Limb (tissue), 2 donors: Measurements from ENCODE around the gene CYB561A3.

Experiments used
- DNase-seq, 2 donors: peaks; one replicate each; pipeline ENCODE4 v3.0.0-alpha.2; 2016; ENCODE audit errors: extremely low spot score in 2 of 2

CYB561A3 gene

DNA sequence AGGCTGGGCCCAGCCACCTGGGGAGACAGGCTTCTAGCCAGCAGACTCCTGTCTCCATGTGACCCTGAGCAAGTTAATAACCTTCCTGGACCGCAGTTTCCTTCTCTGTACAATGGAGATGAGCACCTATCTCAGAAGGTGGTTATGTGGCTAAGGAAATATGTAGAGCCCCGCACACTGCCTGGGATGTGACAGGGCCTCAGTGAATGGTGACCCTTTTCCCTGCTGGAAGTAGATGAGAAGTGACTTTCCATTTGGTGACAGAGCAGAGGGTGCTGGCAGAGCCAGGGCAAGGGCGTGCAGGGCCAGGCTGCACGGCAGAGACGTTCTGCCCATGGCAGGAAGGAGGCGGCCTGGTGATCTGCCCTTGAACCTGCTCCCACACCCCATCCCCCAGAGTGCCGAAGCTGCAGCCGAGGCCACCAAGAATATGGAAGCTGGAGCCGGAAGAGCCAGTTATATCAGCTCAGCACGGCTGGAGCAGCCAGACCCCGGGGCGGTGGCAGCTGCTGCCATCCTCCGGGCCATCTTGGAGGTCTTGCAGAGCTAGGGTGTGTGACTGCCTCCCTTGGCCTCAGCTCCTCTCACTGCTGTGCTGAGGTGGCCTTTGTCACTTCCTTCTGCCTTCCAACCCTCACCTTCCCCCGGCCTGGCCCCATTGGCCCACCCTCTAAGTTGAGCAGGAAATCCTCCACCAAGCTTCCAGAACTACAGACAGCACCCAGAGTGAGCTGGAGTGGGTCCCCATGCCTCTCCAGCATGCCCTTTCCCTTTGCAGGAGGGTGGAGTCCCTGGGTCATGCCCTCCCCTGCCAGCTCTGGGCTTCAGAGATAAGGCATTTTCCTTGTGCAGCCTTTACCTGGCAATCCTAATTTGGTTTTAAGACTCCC is 15.5 kb downstream of the CYB561A3 start:
- DNase-seq = no peak

- peak in 1 of 2 donors; percentile 50 for DNase-seq
Observed at GRCh38 chr11:61345170-61345610, 16.5 kb downstream of the CYB561A3 start.

GRCh38 chr11:61343792-61344745 is 17.6 kb downstream of the CYB561A3 start:
- DNase-seq = no peak

- no peak for DNase-seq
Observed at GRCh38 chr11:61342207-61342803, 19.4 kb downstream of the CYB561A3 start.

GRCh38 chr11:61341706-61342105 is 20.0 kb downstream of the CYB561A3 start:
- DNase-seq = no peak

DNA sequence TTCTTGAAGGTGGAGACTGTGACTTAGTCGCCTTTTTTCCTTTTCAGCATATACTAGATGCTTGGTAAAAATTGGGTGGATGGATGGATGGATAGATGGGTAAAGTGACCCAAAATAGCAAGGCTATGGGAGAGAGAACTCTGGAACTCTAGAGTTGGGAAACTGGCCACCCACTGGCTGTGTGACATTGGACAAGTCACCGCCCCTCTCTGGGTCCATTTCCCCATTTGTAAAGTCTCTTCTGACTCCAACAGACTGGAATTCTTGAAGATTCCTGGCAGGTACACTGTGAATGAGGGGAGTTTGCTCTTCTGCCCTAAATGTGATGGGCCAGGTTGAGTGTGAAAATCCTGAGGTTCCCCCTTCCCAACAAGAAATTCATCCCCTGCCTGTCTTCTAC is 20.7 kb downstream of the CYB561A3 start:
- DNase-seq = no peak

DNA sequence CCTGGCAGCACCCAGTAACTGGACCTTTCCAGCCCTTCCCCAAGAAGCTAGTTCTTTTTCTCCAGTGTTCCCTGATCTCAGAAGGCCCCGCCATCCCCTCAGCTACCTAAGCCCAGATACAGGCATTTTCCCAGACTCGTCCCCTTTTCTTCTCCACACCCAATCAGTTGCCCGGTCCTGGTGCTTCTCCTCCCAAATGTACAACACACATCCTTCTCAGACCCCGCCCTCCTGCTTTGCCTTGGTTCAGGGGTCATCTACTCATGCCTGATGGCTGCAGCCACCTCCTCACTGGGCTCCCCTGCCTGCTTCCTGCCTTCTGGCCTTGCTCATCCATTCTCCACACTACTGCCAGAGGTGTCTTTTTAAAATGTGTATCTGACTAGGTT is 22.2 kb downstream of the CYB561A3 start:
- DNase-seq = no peak

DNA sequence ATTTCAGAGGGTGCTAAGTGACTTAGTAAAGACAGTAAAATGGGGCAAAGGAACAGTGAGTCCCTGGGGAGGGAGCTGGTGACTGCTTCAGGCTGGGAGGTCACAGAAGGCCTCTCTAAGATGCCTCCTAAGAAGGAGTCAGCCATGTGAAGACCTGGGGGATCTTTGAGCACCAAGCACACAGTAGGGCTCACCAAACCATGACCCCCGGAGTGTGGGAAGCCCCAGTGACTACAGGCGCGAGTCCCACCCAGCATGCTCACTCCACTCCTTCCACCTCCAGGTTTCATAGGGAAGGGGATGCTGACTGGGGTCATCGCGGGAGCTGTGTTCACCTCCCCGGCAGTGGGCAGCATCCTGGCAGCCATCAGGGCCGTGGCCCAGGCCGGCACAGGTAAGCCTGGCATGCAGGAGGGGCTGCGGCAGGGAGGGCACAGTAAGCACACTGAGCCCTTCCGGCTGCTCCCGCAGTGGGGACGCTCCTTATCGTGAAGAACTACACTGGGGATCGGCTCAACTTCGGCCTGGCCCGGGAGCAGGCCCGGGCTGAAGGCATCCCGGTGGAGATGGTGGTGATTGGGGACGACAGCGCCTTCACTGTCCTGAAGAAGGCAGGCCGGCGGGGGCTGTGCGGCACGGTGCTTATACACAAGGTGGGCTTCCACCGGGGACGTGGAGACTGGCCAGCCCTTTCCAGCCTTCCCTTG is 22.7 kb downstream of the CYB561A3 start:
- no peak for DNase-seq

DNA sequence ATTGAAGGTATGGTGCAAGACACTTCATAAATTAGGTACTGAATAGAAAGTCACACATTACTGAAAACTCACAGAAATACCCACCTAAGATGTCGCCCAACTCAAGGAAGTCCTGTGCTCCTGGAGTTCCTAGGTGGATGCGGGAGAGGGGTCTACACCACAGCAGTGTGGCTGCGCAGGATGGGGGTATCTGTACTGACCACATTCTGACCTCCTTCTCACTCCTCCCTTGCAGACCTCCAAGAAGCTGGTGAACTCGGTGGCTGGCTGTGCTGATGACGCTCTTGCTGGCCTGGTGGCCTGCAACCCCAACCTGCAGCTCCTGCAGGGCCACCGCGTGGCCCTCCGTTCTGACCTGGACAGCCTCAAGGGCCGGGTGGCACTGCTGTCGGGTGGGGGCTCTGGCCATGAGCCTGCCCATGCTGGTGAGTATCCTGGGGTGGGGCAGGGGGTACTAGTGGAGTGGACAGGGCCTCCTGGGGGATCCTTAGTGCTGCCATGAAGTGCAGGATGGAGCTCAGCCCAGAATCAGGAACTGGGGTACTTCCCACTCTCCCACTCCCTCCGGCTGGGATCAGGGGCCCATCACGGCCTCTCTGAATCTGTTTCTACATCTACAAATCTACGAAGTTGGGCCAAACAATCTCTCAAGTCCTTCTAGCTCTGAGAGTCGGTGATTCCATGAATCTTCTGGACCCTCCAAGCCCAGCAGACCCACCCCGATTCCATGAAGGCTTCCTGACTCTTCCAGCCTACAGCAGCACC is 23.8 kb downstream of the CYB561A3 start:
- DNase-seq = no peak

GRCh38 chr11:61336171-61336935 is 25.3 kb downstream of the CYB561A3 start:
- DNase-seq = peak; percentile 67 to 87

GRCh38 chr11:61335355-61335710 is 26.3 kb downstream of the CYB561A3 start:
- DNase-seq = no peak

DNA sequence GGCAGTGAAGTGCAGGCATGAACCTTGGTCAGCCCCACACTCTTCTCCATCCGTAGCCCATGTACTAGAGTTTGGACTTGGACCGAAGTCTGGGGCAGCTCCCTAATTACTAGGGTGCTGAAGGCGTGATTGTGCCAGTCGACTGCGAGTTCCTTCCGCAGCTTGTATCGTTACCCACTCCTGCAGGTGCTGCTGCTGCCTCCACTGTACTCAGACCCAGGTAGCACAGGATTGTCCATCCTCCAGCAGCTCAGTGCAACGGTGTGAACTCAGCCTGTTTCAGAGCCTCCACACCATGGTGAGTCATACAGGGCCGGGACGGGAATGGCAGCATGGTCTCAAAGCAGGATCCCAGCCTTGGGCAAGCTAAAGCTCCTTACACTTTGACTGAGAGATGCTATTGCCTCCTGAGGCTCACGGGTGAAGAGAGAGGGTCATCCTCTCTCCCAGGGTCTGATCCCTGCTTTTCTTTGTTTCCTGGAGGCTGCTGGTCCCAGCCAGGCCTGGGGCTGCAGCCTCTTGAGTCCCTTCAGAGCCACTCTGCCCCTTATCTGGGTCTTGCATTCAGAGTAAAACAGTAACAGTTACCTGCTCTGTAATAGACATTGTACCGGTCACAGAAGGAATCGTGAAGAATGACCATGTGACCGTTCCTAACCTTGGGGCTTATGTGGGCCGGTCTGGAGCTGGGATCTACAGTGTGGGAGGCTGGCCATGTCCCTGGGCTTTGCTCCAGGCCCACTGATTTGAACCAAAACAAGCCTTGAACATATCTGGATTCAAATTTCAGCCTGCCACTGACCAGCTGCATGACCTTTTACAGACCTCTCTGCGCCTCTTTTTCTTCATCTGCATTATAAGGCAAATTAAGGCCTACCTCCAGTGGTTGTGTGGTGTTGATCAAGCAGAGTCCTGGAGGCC is 27.0 kb downstream of the CYB561A3 start:
- DNase-seq = no peak

- DNase-seq = no peak
Observed at GRCh38 chr11:61333550-61334433, 27.9 kb downstream of the CYB561A3 start.

GRCh38 chr11:61332797-61333549 is 28.7 kb downstream of the CYB561A3 start, which contains the start of the genes DDB1 and TKFC:
Gene DDB1, minus strand, starts transcription at chr11:61333105. Its CDS starts 137 bp downstream, at chr11:61332968.
Gene TKFC, plus strand, starts transcription at chr11:61333228. Its CDS starts 1,501 bp downstream, at chr11:61334729.
- peak; percentile 93 to 98 for DNase-seq

GRCh38 chr11:61332281-61332796 is 29.3 kb downstream of the CYB561A3 start:
- DNase-seq = peak in 1 of 2 donors; percentile 47

- DNase-seq = no peak
Observed at GRCh38 chr11:61331651-61332050, 30.0 kb downstream of the CYB561A3 start.
